GM23338 (cell line): ENCODE results near the gene FOXP2. TPM values are rescaled to one million over a fixed set of nuclear protein-coding genes. Genes with fewer than 3 reads are reported as not detected.

ENCODE experiments used
- ATAC-seq: fragments of 200-7000 bp; cut with Tn5 transposase; 3 replicates; pipeline ENCODE4 v1.9.1; 2020
- DNase-seq: peaks from one replicate; pipeline ENCODE4 v3.0.0-alpha.2; 2015; ENCODE audit warnings: low spot score
- H2AFZ ChIP-seq: fragments of 200-600 bp; sonication (generic); 2 replicates; pipeline ENCODE4 v1.8.0; 2016; ENCODE audit warnings: antibody characterized with exemption, mild to moderate bottlenecking, moderate library complexity
- H3F3A ChIP-seq: fragments of 200-600 bp; sonication (generic); replicated peaks from 2 replicates; pipeline ENCODE4 v1.8.0; 2017; ENCODE audit warnings: antibody characterized with exemption, mixed run types, low read depth
- H3K27ac ChIP-seq: fragments of 200-600 bp; sonication (generic); 2 replicates; pipeline ENCODE4 v1.6.1; 2016; ENCODE audit warnings: low read depth
- H3K27me3 ChIP-seq: fragments of 200-600 bp; sonication (generic); 2 replicates; pipeline ENCODE4 v1.8.0; 2016; ENCODE audit warnings: mild to moderate bottlenecking, mixed run types, moderate library complexity; ENCODE audit not compliant: insufficient read depth
- H3K36me3 ChIP-seq: fragments of 200-600 bp; sonication (generic); 2 replicates; pipeline ENCODE4 v1.8.0; 2016; ENCODE audit warnings: mild to moderate bottlenecking; ENCODE audit not compliant: insufficient read depth
- H3K4me1 ChIP-seq: fragments of 200-600 bp; sonication (generic); 2 replicates; pipeline ENCODE4 v1.8.0; 2016; ENCODE audit warnings: mild to moderate bottlenecking, moderate library complexity; ENCODE audit not compliant: insufficient read depth
- H3K4me2 ChIP-seq: fragments of 200-600 bp; sonication (generic); 2 replicates; pipeline ENCODE4 v1.7.1; 2017; ENCODE audit warnings: mixed run types
- H3K4me3 ChIP-seq: fragments of 200-600 bp; sonication (generic); 2 replicates; pipeline ENCODE4 v1.6.1; 2016; ENCODE audit warnings: mixed run types
- H3K79me2 ChIP-seq: fragments of 200-600 bp; sonication (generic); replicated peaks from 2 replicates; pipeline ENCODE4 v1.8.0; 2017; ENCODE audit warnings: mild to moderate bottlenecking; ENCODE audit not compliant: insufficient read depth
- H3K9me2 ChIP-seq: fragments of 200-600 bp; sonication (generic); 2 replicates; pipeline ENCODE4 v1.8.0; 2017; ENCODE audit not compliant: insufficient read depth
- H4K20me1 ChIP-seq: fragments of 200-600 bp; sonication (generic); replicated peaks from 2 replicates; pipeline ENCODE4 v1.8.0; 2017; ENCODE audit warnings: mild to moderate bottlenecking; ENCODE audit not compliant: insufficient read depth
- H3K27ac Mint-ChIP-seq: 2 replicates; pipeline ENCODE4 v1.8.0; 2020; ENCODE audit warnings: inconsistent platforms, mild to moderate bottlenecking, moderate library complexity, mixed read lengths
- H3K27me3 Mint-ChIP-seq: 3 replicates; pipeline ENCODE4 v1.8.0; 2022; ENCODE audit warnings: low read depth, mild to moderate bottlenecking, moderate library complexity, mixed read lengths, inconsistent platforms; ENCODE audit not compliant: insufficient read depth, poor library complexity
- H3K36me3 Mint-ChIP-seq: 3 replicates; pipeline ENCODE4 v1.8.0; 2021; ENCODE audit warnings: low read depth, mild to moderate bottlenecking, inconsistent platforms, moderate library complexity, mixed read lengths
- H3K4me1 Mint-ChIP-seq: 3 replicates; pipeline ENCODE4 v1.8.0; 2020; ENCODE audit warnings: mild to moderate bottlenecking, inconsistent platforms, mixed read lengths
- H3K4me3 Mint-ChIP-seq: 3 replicates; pipeline ENCODE4 v1.8.0; 2021; ENCODE audit warnings: moderate library complexity, mild to moderate bottlenecking, inconsistent platforms, mixed read lengths
- H3K9me3 Mint-ChIP-seq: 3 replicates; pipeline ENCODE4 v1.8.0; 2020; ENCODE audit warnings: moderate library complexity, mild to moderate bottlenecking, inconsistent platforms, mixed read lengths
- CREB1 ChIP-seq: fragments of 250-450 bp; sonication (Bioruptor Pico); IDR thresholded peaks from 2 replicates; pipeline ENCODE4 v1.5.0; 2020; ENCODE audit warnings: low read depth, mild to moderate bottlenecking, moderate library complexity
- EZH2 ChIP-seq: fragments of 200-600 bp; sonication (generic); IDR thresholded peaks from one replicate; pipeline ENCODE4 v1.8.0; 2017; ENCODE audit warnings: antibody characterized with exemption, mild to moderate bottlenecking, low read depth; ENCODE audit not compliant: unreplicated experiment
- NANOG ChIP-seq: IDR thresholded peaks from 2 replicates; pipeline ENCODE4 v1.6.1; 2016; ENCODE audit warnings: antibody characterized with exemption, borderline replicate concordance
- POLR2AphosphoS5 ChIP-seq: IDR thresholded peaks from 2 replicates; pipeline ENCODE4 v1.6.1; 2016; ENCODE audit warnings: antibody characterized with exemption, low read depth
- STAT1 ChIP-seq: IDR thresholded peaks from one replicate; pipeline ENCODE4 v1.6.1; 2016; ENCODE audit warnings: antibody characterized with exemption; ENCODE audit not compliant: unreplicated experiment
- polyA plus RNA-seq: library from polyadenylated mRNA; unstranded; fragments of >200 nt; fragmentation: Nextera tagmentation; extraction: Ambion mirVana; gene quantifications from 2 replicates; pipeline ENCODE4 v1.2.1, GENCODE V29; 2016
- total RNA-seq: library from RNA; depleted of rRNA; stranded (reverse); fragments of >200 nt; shearing (Covaris generic); gene quantifications from 2 replicates; pipeline ENCODE4 v1.2.3, GENCODE V29; 2014
- TF ChIP-seq, protein P1 (sequence below): fragments of 250-450 bp; sonication (Bioruptor Pico); IDR thresholded peaks from 2 replicates; pipeline ENCODE4 v1.5.0; 2020; ENCODE audit warnings: mild to moderate bottlenecking, moderate library complexity

The FOXP2 gene
- total and polyA plus RNA-seq, 2 experiments from 2014 or later = 0.03 to 0.24 TPM

DNA sequence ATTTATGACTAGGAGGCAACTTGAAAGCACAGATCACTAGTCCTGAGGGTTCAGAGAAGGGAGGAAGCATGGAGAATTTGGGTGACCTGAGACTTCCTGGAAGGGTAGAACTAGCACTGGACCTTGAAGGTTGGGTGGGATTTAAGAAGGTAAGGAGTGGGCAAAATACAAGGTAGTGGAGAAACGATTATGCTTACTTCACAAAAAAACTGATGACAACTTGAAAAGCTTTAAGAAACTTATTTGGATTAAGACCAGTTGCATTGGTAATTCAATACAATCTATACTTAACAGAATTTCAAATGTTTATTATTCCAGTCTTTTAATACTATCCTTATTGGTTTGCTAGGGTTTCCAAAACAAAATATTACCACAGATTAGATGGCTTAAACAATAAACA lies 308.7 kb downstream of the FOXP2 start:
- ATAC-seq (no peak), DNase-seq (no peak)
- Histone ChIP-seq H3F3A (no peaks in the 10 kb centered on the region), H3K9me2 (no peaks in the 10 kb centered on the region), H4K20me1 (no peaks in the 10 kb centered on the region), H3K4me3 (no peak overlapping the region), H3K4me1 (0 out of 2 replicates have a peak, but pooled peaks cover 5% of the 10 kb centered on the region), H2AFZ (no peak overlapping the region), H3K27me3 (no peaks in the 10 kb centered on the region), H3K4me2 (no peak overlapping the region), H3K27ac (no peak overlapping the region), H3K79me2 (no peaks in the 10 kb centered on the region), H3K36me3 (no peaks in the 10 kb centered on the region)
- Mint-ChIP-seq H3K27ac (no peak overlapping the region), H3K4me3 (no peak overlapping the region), H3K27me3 (no peaks in the 10 kb centered on the region), H3K9me3 (no peaks in the 10 kb centered on the region; the same call in 2 of the 3 replicates), H3K4me1 (peaks cover 6% of the 10 kb centered on the region; the same call in 1 of the 3 replicates), H3K36me3 (no peaks in the 10 kb centered on the region)
- no peak for TF ChIP-seq EZH2
- TF ChIP-seq, protein P1, sequence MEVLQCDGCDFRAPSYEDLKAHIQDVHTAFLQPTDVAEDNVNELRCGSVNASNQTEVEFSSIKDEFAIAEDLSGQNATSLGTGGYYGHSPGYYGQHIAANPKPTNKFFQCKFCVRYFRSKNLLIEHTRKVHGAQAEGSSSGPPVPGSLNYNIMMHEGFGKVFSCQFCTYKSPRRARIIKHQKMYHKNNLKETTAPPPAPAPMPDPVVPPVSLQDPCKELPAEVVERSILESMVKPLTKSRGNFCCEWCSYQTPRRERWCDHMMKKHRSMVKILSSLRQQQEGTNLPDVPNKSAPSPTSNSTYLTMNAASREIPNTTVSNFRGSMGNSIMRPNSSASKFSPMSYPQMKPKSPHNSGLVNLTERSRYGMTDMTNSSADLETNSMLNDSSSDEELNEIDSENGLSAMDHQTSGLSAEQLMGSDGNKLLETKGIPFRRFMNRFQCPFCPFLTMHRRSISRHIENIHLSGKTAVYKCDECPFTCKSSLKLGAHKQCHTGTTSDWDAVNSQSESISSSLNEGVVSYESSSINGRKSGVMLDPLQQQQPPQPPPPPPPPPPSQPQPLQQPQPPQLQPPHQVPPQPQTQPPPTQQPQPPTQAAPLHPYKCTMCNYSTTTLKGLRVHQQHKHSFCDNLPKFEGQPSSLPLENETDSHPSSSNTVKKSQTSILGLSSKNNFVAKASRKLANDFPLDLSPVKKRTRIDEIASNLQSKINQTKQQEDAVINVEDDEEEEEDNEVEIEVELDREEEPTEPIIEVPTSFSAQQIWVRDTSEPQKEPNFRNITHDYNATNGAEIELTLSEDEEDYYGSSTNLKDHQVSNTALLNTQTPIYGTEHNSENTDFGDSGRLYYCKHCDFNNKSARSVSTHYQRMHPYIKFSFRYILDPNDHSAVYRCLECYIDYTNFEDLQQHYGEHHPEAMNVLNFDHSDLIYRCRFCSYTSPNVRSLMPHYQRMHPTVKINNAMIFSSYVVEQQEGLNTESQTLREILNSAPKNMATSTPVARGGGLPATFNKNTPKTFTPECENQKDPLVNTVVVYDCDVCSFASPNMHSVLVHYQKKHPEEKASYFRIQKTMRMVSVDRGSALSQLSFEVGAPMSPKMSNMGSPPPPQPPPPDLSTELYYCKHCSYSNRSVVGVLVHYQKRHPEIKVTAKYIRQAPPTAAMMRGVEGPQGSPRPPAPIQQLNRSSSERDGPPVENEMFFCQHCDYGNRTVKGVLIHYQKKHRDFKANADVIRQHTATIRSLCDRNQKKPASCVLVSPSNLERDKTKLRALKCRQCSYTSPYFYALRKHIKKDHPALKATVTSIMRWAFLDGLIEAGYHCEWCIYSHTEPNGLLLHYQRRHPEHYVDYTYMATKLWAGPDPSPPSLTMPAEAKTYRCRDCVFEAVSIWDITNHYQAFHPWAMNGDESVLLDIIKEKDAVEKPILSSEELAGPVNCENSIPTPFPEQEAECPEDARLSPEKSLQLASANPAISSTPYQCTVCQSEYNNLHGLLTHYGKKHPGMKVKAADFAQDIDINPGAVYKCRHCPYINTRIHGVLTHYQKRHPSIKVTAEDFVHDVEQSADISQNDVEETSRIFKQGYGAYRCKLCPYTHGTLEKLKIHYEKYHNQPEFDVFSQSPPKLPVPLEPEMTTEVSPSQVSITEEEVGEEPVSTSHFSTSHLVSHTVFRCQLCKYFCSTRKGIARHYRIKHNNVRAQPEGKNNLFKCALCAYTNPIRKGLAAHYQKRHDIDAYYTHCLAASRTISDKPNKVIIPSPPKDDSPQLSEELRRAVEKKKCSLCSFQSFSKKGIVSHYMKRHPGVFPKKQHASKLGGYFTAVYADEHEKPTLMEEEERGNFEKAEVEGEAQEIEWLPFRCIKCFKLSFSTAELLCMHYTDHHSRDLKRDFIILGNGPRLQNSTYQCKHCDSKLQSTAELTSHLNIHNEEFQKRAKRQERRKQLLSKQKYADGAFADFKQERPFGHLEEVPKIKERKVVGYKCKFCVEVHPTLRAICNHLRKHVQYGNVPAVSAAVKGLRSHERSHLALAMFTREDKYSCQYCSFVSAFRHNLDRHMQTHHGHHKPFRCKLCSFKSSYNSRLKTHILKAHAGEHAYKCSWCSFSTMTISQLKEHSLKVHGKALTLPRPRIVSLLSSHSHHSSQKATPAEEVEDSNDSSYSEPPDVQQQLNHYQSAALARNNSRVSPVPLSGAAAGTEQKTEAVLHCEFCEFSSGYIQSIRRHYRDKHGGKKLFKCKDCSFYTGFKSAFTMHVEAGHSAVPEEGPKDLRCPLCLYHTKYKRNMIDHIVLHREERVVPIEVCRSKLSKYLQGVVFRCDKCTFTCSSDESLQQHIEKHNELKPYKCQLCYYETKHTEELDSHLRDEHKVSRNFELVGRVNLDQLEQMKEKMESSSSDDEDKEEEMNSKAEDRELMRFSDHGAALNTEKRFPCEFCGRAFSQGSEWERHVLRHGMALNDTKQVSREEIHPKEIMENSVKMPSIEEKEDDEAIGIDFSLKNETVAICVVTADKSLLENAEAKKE (CRISPR knock-in tag) = no peak
- no peak for TF ChIP-seq CREB1 (CRISPR knock-in tag)
- TF ChIP-seq NANOG = no peak
- no peak for TF ChIP-seq POLR2AphosphoS5
- no peak for TF ChIP-seq STAT1

DNA sequence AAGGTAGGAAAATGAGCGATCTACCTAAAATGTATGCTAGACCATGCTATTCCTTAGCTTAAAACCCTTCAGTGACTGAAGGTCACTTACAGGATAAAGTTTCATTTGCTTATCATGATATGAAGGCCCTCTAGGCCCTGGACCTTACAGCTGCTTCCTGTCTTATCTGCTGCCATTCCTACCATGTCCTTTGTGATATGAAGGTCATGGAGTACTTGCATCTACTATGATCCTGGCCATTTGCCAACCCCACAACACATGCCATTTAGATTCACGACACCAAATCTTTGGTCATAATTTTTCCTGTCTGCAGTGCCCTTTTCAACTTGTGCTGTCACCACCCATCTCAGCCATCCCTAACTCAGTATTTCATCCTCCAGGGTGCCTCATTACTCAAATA lies 325.5 kb downstream of the FOXP2 start:
- Histone ChIP-seq H4K20me1 (no peaks in the 10 kb centered on the region), H2AFZ (no peak overlapping the region), H3K4me1 (0 out of 2 replicates have a peak, but pooled peaks cover 6% of the 10 kb centered on the region), H3F3A (no peaks in the 10 kb centered on the region), H3K36me3 (no peaks in the 10 kb centered on the region), H3K4me3 (no peak overlapping the region), H3K9me2 (peaks cover 3% of the 10 kb centered on the region; the same call in 1 of the 2 replicates), H3K4me2 (no peak overlapping the region), H3K27me3 (no peaks in the 10 kb centered on the region), H3K79me2 (no peaks in the 10 kb centered on the region), H3K27ac (no peak overlapping the region)
- DNase-seq (no peak), ATAC-seq (no peak)
- H3K36me3 Mint-ChIP-seq = no peaks in the 10 kb centered on the region
- H3K27me3 Mint-ChIP-seq = no peaks in the 10 kb centered on the region
- no peaks in the 10 kb centered on the region; the same call in 2 of the 3 replicates for H3K4me1 Mint-ChIP-seq
- no peak overlapping the region for H3K27ac Mint-ChIP-seq
- TF ChIP-seq, protein P1 (CRISPR knock-in tag) = no peak
- TF ChIP-seq CREB1 (CRISPR knock-in tag) (no peak), POLR2AphosphoS5 (no peak)
- H3K9me3 Mint-ChIP-seq = no peaks in the 10 kb centered on the region
- no peak overlapping the region for H3K4me3 Mint-ChIP-seq
